NCI-H2029 (cell line): Measurements from ENCODE around the gene MTRF1L.
"Not testable (repeated sequence)": the region's sequence is repeated elsewhere in the genome, so short reads cannot be mapped to it uniquely, and the experiment has no call there.

ENCODE experiments used
- DNase-seq: peaks from one replicate; lab custom pipeline; 2025; lab: John Stamatoyannopoulos, UW

The MTRF1L gene

GRCh38 chr6:153003366-153003690 lies 819 bp upstream of the MTRF1L start:
- DNase-seq = peak; percentile 4

- no peak for DNase-seq
These were observed 519 bp downstream of the MTRF1L start for GRCh38 chr6:153001767-153002612.

- DNase-seq = not testable (repeated sequence)
These were observed 1.7 kb downstream of the MTRF1L start for GRCh38 chr6:153000790-153001189.

- DNase-seq = no peak
These were observed 2.3 kb downstream of the MTRF1L start for GRCh38 chr6:153000243-153000642.

- DNase-seq = not testable (repeated sequence)
These were observed 3.0 kb downstream of the MTRF1L start for GRCh38 chr6:152999538-152999937.

- no peak for DNase-seq
These were observed 8.7 kb downstream of the MTRF1L start for GRCh38 chr6:152993847-152994246.

GRCh38 chr6:152993431-152993830 lies 9.1 kb downstream of the MTRF1L start:
- DNase-seq = no peak

GRCh38 chr6:152986978-152987377 lies 15.5 kb downstream of the MTRF1L start:
- no peak for DNase-seq

GRCh38 chr6:152985300-152985699 lies 17.2 kb downstream of the MTRF1L start:
- not testable (repeated sequence) for DNase-seq

GRCh38 chr6:152984513-152984872 lies 18.0 kb downstream of the MTRF1L start:
- no peak for DNase-seq

- DNase-seq = peak; percentile 6
These were observed 18.6 kb downstream of the MTRF1L start for GRCh38 chr6:152983637-152984512.

GRCh38 chr6:152982904-152983636 lies 19.4 kb downstream of the MTRF1L start, which contains the start of gene FBXO5:
Gene FBXO5 (minus strand): TSS chr6:152983041. CDS start chr6:152982959, 82 bp downstream.
- peak; percentile 84 for DNase-seq

- no peak for DNase-seq
These were observed 20.3 kb downstream of the MTRF1L start for GRCh38 chr6:152981989-152982903.

- DNase-seq = no peak
These were observed 21.3 kb downstream of the MTRF1L start for GRCh38 chr6:152981219-152981618.

GRCh38 chr6:152980656-152981055 lies 21.9 kb downstream of the MTRF1L start:
- DNase-seq = no peak

GRCh38 chr6:152979116-152979515 lies 23.4 kb downstream of the MTRF1L start:
- no peak for DNase-seq

- no peak for DNase-seq
These were observed 24.5 kb downstream of the MTRF1L start for GRCh38 chr6:152978058-152978457.

- no peak for DNase-seq
These were observed 25.0 kb downstream of the MTRF1L start for GRCh38 chr6:152977556-152977955.

- no peak for DNase-seq
These were observed 25.8 kb downstream of the MTRF1L start for GRCh38 chr6:152976749-152977148.

- no peak for DNase-seq
These were observed 27.1 kb downstream of the MTRF1L start for GRCh38 chr6:152975204-152975915.

GRCh38 chr6:152973916-152974315 lies 28.6 kb downstream of the MTRF1L start:
- DNase-seq = no peak
